Mesenchymal stem cell (in vitro differentiated cells and primary cell): ENCODE data around the gene DNPEP.
A peak's percentile ranks its signal among the peaks of the same experiment; 100 is the strongest.

Experiments used
- DNase-seq: peaks from one replicate; pipeline ENCODE4 v3.0.0-alpha.2; 2013
- H2AFZ ChIP-seq: one replicate; pipeline ENCODE4 v1.6.1; 2013; ENCODE audit warnings: low read depth, mild to moderate bottlenecking, control low read depth, inconsistent platforms, low read length, moderate library complexity
- H2AK5ac ChIP-seq: 2 replicates; pipeline ENCODE4 v1.6.1; 2013; ENCODE audit warnings: low read length, moderate library complexity, mild to moderate bottlenecking, inconsistent platforms; ENCODE audit not compliant: severe bottlenecking
- H2BK120ac ChIP-seq: one replicate; pipeline ENCODE4 v1.6.1; 2013; ENCODE audit warnings: low read depth, mild to moderate bottlenecking, inconsistent platforms, low read length, moderate library complexity
- H2BK12ac ChIP-seq, 2 experiments: one replicate each; pipeline ENCODE4 v1.6.1; 2013; ENCODE audit warnings: inconsistent platforms in 2 of 2, low read length in 2 of 2, mild to moderate bottlenecking in 2 of 2, moderate library complexity in 2 of 2, control low read depth in 1 of 2
- H2BK15ac ChIP-seq: one replicate; pipeline ENCODE4 v1.6.1; 2013; ENCODE audit warnings: mild to moderate bottlenecking, low read depth, inconsistent platforms; ENCODE audit not compliant: poor library complexity, severe bottlenecking
- H2BK5ac ChIP-seq: 2 replicates; pipeline ENCODE4 v1.6.1; 2013; ENCODE audit warnings: low read depth, mild to moderate bottlenecking, low read length, control low read depth, inconsistent platforms; ENCODE audit not compliant: poor library complexity, severe bottlenecking
- H3K14ac ChIP-seq, 2 experiments: one replicate each; pipeline ENCODE4 v1.6.1; 2013; ENCODE audit warnings: inconsistent platforms in 2 of 2, low read length in 2 of 2, control low read depth in 1 of 2, mild to moderate bottlenecking in 1 of 2, moderate library complexity in 1 of 2
- H3K18ac ChIP-seq, 2 experiments: one replicate each; pipeline ENCODE4 v1.6.1; 2013; ENCODE audit warnings: inconsistent platforms in 2 of 2, low read length in 2 of 2, control low read depth in 1 of 2, low read depth in 1 of 2, mild to moderate bottlenecking in 1 of 2
- H3K23ac ChIP-seq, 2 experiments: one replicate each; pipeline ENCODE4 v1.6.1; 2013; ENCODE audit warnings: inconsistent platforms in 2 of 2, low read length in 2 of 2, mild to moderate bottlenecking in 2 of 2, moderate library complexity in 2 of 2, control low read depth in 1 of 2
- H3K27ac ChIP-seq: 2 replicates; pipeline ENCODE4 v1.5.1; 2013; ENCODE audit warnings: mild to moderate bottlenecking, moderate library complexity, low read length, control low read depth, inconsistent platforms; ENCODE audit not compliant: poor library complexity, severe bottlenecking
- H3K27me3 ChIP-seq, 2 experiments: 2 replicates each; pipeline versions ENCODE4 v1.6.1 to v1.7.0; 2013; ENCODE audit warnings: low read length in 2 of 2, mild to moderate bottlenecking in 2 of 2, moderate library complexity in 2 of 2, control low read depth in 1 of 2, inconsistent platforms in 1 of 2; ENCODE audit not compliant: control insufficient read depth in 1 of 2, insufficient read depth in 1 of 2
- H3K36me3 ChIP-seq, 2 experiments: 2 replicates each; pipeline versions ENCODE4 v1.6.1 to v1.7.0; 2013; ENCODE audit warnings: low read length in 2 of 2, control low read depth in 1 of 2, inconsistent platforms in 1 of 2, low read depth in 1 of 2, mild to moderate bottlenecking in 1 of 2; ENCODE audit not compliant: insufficient read depth in 2 of 2, control insufficient read depth in 1 of 2
- H3K4ac ChIP-seq, 2 experiments: one replicate each; pipeline ENCODE4 v1.6.1; 2013; ENCODE audit warnings: inconsistent platforms in 2 of 2, low read length in 2 of 2, mild to moderate bottlenecking in 2 of 2, moderate library complexity in 2 of 2, control low read depth in 1 of 2, low read depth in 1 of 2
- H3K4me1 ChIP-seq: 2 replicates; pipeline ENCODE4 v1.6.1; 2013; ENCODE audit warnings: low read depth, low read length, control low read depth; ENCODE audit not compliant: control insufficient read depth, insufficient read depth
- H3K4me2 ChIP-seq: 2 replicates; pipeline ENCODE4 v1.6.1; 2013; ENCODE audit warnings: low read length, mild to moderate bottlenecking, inconsistent platforms; ENCODE audit not compliant: poor library complexity, severe bottlenecking
- H3K4me3 ChIP-seq, 2 experiments: 2 replicates each; pipeline versions ENCODE4 v1.5.1 to v1.7.0; 2013; ENCODE audit warnings: low read length in 2 of 2, mild to moderate bottlenecking in 2 of 2, control low read depth in 1 of 2, low read depth in 1 of 2; ENCODE audit not compliant: insufficient read depth in 1 of 2
- H3K79me1 ChIP-seq: replicated peaks from 2 replicates; pipeline ENCODE4 v1.6.1; 2013; ENCODE audit warnings: mild to moderate bottlenecking, control low read depth, low read length, inconsistent platforms; ENCODE audit not compliant: poor library complexity, severe bottlenecking
- H3K9ac ChIP-seq: 2 replicates; pipeline ENCODE4 v1.7.0; 2013; ENCODE audit warnings: mild to moderate bottlenecking, low read length, moderate library complexity
- H3K9me3 ChIP-seq: 2 replicates; pipeline ENCODE4 v1.7.0; 2013; ENCODE audit warnings: mild to moderate bottlenecking, low read length; ENCODE audit not compliant: control insufficient read depth
- H4K8ac ChIP-seq: one replicate; pipeline ENCODE4 v1.6.1; 2013; ENCODE audit warnings: inconsistent platforms, mild to moderate bottlenecking, low read length, moderate library complexity
- H4K91ac ChIP-seq: one replicate; pipeline ENCODE4 v1.6.1; 2013; ENCODE audit warnings: mild to moderate bottlenecking, low read length, inconsistent platforms
- WGBS: methylation state at CpG from one replicate; pipeline ENCODE4 v1.1.7; 2013; ENCODE audit warnings: mixed read lengths; 5-methylcytosine and 5-hydroxymethylcytosine counted together

Gene DNPEP

GRCh38 chr2:219434718-219435525, 47.2 kb upstream of the DNPEP start, which contains the start of gene SPEG:
Gene SPEG (plus strand): TSS chr2:219434843. CDS start chr2:219434978, 135 bp downstream.
- H3K27me3 ChIP-seq: no peaks in the 10 kb centered on the region
- 15% methylated on average over 72 of the region's 77 CpGs for WGBS

GRCh38 chr2:219434468-219434717, 46.7 kb upstream of the DNPEP start:
- H3K4me2 ChIP-seq: no peak overlapping the region
- H2BK5ac ChIP-seq: no peak overlapping the region
- peak overlapping the region; percentile 46 for H2AFZ ChIP-seq
- no peak overlapping the region for H2AK5ac ChIP-seq
- 30% methylated on average over 2 of the region's 9 CpGs for WGBS
- H3K23ac ChIP-seq: peak overlapping the region in 1 of 2 experiments; percentile 17
- no peak for DNase-seq
- no peaks in the 10 kb centered on the region for H3K36me3 ChIP-seq
- H3K14ac ChIP-seq: no peak overlapping the region
- H3K9ac ChIP-seq: peak overlapping the region; percentile 24
- H3K4me3 ChIP-seq: no peak overlapping the region
- H3K27ac ChIP-seq: no peak overlapping the region
- H3K4me1 ChIP-seq: peaks cover 22% of the 10 kb centered on the region
- no peak overlapping the region for H3K4ac ChIP-seq
- no peaks in the 10 kb centered on the region for H3K79me1 ChIP-seq
- no peaks in the 10 kb centered on the region for H3K27me3 ChIP-seq
- peak overlapping the region; percentile 78 for H4K8ac ChIP-seq
- peak overlapping the region in 1 of 2 experiments; percentile 37 for H2BK12ac ChIP-seq
- no peak overlapping the region for H2BK120ac ChIP-seq
- no peak overlapping the region for H2BK15ac ChIP-seq
- H4K91ac ChIP-seq: peak overlapping the region; percentile 25
- H3K9me3 ChIP-seq: no peaks in the 10 kb centered on the region
- H3K18ac ChIP-seq: peak overlapping the region; percentile 72 to 73

More at GRCh38 chr2:219434718-219435525, 47.2 kb upstream of the DNPEP start, which contains the start of gene SPEG:
- Histone ChIP-seq H3K9ac (peak within 1 kb of the TSS; percentile 24), H4K91ac (peak within 1 kb of the TSS; percentile 71), H2AFZ (peak within 1 kb of the TSS; percentile 46), H3K79me1 (no peaks in the 10 kb centered on the region), H4K8ac (peak within 1 kb of the TSS; percentile 78), H3K23ac (peak within 1 kb of the TSS in 1 of 2 experiments; percentile 68), H2BK5ac (no peak within 1 kb of the TSS), H3K4me3 (peak within 1 kb of the TSS; percentile 18 to 23), H3K36me3 (no peaks in the 10 kb centered on the region), H3K4ac (peak within 1 kb of the TSS; percentile 24 to 25), H3K18ac (peak within 1 kb of the TSS; percentile 72 to 73), H2BK12ac (peak within 1 kb of the TSS; percentile 2 to 55), H3K9me3 (no peaks in the 10 kb centered on the region), H2AK5ac (peak within 1 kb of the TSS; percentile 40), H2BK120ac (peak within 1 kb of the TSS; percentile 36), H3K27ac (no peak within 1 kb of the TSS), H3K4me2 (peak within 1 kb of the TSS; percentile 13), H3K14ac (peak within 1 kb of the TSS in 1 of 2 experiments; percentile 51), H2BK15ac (peak within 1 kb of the TSS; percentile 88), H3K4me1 (peaks cover 24% of the 10 kb centered on the region)
- no peak for DNase-seq

DNA sequence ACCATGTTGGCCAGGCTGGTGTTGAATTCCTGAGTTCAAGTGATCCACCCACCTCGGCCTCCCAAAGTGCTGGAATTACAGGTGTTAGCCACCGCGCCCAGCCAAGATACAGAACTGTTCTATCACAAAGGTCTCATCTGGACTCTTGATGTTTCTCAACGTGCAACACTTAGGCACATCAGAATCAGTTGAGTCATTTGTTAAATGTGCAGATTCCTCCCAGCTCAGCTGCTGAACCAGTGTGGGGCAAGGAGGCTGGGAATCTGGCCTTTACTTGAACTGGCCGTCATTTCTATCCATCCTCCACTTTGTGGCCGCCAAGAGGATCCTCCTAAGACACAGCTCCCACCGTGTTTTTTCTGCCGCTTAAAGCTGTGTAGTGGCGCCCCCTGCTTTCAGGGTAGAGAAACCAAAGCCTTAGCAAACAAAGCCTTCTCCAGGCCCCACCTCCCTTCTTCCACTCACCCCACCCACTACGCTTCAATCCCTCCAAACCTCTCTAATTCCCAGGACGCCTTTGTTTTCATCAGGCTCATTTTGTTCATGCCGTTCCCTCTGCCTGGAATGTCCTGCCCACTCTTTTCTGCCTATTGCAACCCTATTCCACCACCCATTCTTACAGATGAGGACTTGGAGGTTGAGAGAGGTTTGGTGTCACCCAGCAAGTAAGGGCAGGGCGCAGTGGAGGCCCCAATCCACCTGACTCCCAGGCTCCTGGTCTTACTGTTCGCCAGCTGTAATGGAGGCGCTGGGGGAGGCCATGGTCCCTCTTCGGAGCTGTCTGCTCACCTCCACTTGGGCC, 46.2 kb upstream of the DNPEP start:
- Histone ChIP-seq H3K79me1 (no peaks in the 10 kb centered on the region), H4K91ac (peak overlapping the region; percentile 25), H3K36me3 (no peaks in the 10 kb centered on the region), H2BK15ac (no peak overlapping the region), H3K9me3 (no peaks in the 10 kb centered on the region), H3K9ac (no peak overlapping the region), H3K27ac (no peak overlapping the region), H2AK5ac (no peak overlapping the region), H2BK5ac (no peak overlapping the region), H3K4me1 (peaks cover 22% of the 10 kb centered on the region), H3K27me3 (no peaks in the 10 kb centered on the region), H3K18ac (peak overlapping the region in 1 of 2 experiments; percentile 72), H3K14ac (no peak overlapping the region), H2AFZ (peak overlapping the region; percentile 46), H4K8ac (peak overlapping the region; percentile 52), H2BK12ac (peak overlapping the region in 1 of 2 experiments; percentile 37), H3K4me2 (no peak overlapping the region), H3K23ac (peak overlapping the region in 1 of 2 experiments; percentile 17), H3K4me3 (no peak overlapping the region), H2BK120ac (no peak overlapping the region), H3K4ac (no peak overlapping the region)
- WGBS: 56% methylated on average over 15 of the region's 16 CpGs
- peak; percentile 80 for DNase-seq
